NB4 (cell line): ENCODE data around the gene COX6B2.

ENCODE experiments used
- CTCF ChIP-seq: IDR thresholded peaks from one replicate; pipeline ENCODE4 v1.5.1; 2012; ENCODE audit warnings: low read depth, low read length
- MAX ChIP-seq: IDR thresholded peaks from 2 replicates; pipeline ENCODE4 v1.6.1; 2011; ENCODE audit warnings: low read depth, low read length
- MYC ChIP-seq: IDR thresholded peaks from 2 replicates; pipeline ENCODE4 v1.6.1; 2011; ENCODE audit warnings: low read depth, low read length
- POLR2A ChIP-seq: IDR thresholded peaks from 2 replicates; pipeline ENCODE4 v1.6.1; 2011; ENCODE audit warnings: mild to moderate bottlenecking; ENCODE audit not compliant: insufficient read length; ENCODE audit errors: extremely low read depth

GRCh38 chr19:55370305-55370988, 15.9 kb upstream of the COX6B2 start, which contains the start of gene IL11:
- no peak for TF ChIP-seq POLR2A
- no peak for TF ChIP-seq CTCF
- TF ChIP-seq MAX: no peak
- TF ChIP-seq MYC: no peak
